ENCODE results near the gene SELENOV.

- TF ChIP-seq CTCF (conservative IDR thresholded peaks at IDR 0.05 in 1 of 2, IDR thresholded peaks at IDR 0.05 in 1 of 2; ENCODE audit: low read depth in 1 of 2, low read length in 2 of 2) (no peak), EZH2 (IDR thresholded peaks at IDR 0.05; ENCODE audit: low read length, missing control alignments) (no peak)
These were observed 28.5 kb downstream of the SELENOV start for GRCh38 chr19:39543477-39543857.

Measured in fibroblast of lung (primary cell).